AG10803 (cell line): ENCODE measurements around the gene CD300E.

Source experiments
- DNase-seq: peaks from one replicate; pipeline ENCODE4 v3.0.0; 2010; ENCODE audit warnings: low read depth
- H3K4me3 ChIP-seq: 2 replicates; pipeline ENCODE4 v1.5.1; 2011; ENCODE audit warnings: mild to moderate bottlenecking, low read length, control low read depth
- TF ChIP-seq, protein P1 (sequence below): conservative IDR thresholded peaks from 2 replicates; pipeline ENCODE4 v1.5.1; 2011; ENCODE audit warnings: mild to moderate bottlenecking, low read length, control low read depth, inconsistent platforms

The CD300E gene

DNA sequence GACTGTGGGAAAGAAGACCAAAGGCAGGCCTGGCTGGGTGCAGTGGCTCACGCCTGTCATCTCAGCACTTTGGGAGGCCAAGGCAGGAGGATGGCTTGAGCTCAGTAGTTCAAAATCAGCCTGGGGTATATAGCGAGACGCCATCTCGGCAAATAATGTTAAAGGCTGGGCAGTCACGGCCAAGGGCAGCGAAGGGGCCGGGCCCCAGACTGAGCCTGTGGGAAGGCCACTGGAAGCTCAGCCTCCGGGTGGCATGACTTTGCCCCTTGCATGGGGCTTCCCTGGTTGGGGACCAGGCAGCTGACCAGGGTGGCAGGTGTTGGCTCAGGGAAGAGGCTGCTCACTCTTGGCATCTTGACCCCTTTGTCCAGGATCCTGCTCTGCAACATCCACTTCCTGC is 17.5 kb downstream of the CD300E start:
- no peak for DNase-seq
- TF ChIP-seq, protein P1, sequence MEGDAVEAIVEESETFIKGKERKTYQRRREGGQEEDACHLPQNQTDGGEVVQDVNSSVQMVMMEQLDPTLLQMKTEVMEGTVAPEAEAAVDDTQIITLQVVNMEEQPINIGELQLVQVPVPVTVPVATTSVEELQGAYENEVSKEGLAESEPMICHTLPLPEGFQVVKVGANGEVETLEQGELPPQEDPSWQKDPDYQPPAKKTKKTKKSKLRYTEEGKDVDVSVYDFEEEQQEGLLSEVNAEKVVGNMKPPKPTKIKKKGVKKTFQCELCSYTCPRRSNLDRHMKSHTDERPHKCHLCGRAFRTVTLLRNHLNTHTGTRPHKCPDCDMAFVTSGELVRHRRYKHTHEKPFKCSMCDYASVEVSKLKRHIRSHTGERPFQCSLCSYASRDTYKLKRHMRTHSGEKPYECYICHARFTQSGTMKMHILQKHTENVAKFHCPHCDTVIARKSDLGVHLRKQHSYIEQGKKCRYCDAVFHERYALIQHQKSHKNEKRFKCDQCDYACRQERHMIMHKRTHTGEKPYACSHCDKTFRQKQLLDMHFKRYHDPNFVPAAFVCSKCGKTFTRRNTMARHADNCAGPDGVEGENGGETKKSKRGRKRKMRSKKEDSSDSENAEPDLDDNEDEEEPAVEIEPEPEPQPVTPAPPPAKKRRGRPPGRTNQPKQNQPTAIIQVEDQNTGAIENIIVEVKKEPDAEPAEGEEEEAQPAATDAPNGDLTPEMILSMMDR, result no peak
- H3K4me3 ChIP-seq, result no peak overlapping the region

DNA sequence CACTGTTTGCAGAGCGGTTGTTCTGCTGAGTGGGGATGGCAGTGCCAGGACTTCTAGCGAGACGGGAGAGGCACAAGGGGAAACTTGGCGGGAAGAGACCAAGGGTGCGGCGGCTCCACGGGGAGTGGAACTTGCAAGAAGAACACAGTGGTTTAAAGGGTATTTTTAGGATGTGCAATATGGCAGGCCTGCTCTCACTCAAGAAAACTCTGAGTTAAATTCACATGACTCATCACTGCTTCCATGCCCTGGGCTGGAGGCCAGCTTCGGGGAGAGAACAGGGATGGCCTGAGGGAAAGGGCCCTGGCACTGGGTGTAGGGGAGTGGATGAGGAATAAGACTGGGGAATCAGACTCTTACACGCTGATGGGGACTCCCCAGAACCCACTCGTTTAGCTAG is 18.2 kb downstream of the CD300E start:
- H3K4me3 ChIP-seq, result no peak overlapping the region
- TF ChIP-seq, protein P1, result no peak
- peak; percentile 75 for DNase-seq

DNA sequence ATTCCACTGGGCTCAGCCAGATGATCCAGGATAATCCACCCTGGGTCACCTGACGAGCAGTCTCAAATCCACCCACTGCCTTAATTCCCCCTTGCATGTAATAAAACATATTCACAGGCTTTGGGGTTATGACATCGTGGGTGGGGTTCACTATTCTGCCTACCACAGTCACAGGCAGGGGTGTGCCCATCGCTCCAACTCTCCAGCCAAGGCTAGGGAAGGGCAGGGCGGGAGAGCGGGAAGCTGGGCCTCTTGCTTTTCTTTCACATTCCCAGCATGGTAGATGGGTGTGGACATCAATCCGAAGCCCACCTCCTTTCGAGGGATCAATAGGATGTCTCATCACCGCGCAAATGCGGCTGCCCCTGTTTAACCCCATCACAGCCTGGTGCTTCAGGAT is 18.8 kb downstream of the CD300E start:
- TF ChIP-seq, protein P1, result no peak
- DNase-seq, result no peak
- H3K4me3 ChIP-seq, result no peak overlapping the region

DNA sequence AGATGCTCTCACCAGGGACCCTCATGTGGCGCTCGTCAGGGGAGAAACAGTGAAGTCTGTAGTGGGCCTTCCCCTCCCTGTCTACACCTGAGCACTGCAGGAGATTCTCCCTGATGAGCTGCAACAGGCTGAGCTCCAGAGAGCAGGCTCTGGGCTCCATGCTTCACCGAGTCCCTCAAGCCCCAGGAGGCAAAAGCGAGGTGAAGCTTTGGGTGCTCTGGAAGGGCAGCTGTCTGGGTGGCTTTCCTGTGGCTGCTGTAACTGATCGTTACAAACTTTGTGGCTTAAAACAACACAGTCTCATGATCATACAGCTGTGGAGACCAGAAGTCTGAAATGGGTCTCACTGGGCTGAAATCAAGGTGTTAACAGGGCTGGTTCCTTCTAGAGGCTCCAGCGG is 19.3 kb downstream of the CD300E start:
- DNase-seq, result no peak
- H3K4me3 ChIP-seq, result no peak overlapping the region
- TF ChIP-seq, protein P1, result no peak

DNA sequence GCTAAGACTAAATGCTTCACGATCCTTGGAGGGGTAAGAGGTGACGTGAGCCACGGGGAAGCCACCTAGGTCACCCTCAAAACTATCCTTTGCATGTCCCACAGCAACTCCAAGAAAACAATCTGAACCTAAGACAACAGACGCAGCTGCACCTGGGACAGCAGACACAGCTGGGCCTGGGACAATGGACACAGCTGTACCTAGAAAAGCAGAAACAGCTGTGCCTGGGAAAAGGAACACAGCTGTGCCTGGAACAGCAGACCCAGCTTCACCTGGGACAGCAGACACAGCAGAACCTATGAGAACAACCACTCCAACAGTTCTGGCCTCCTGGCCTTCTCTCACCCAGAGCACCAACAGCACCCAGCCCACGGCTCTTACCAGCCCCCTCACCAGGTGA is 19.8 kb downstream of the CD300E start:
- TF ChIP-seq, protein P1, result no peak
- H3K4me3 ChIP-seq, result no peak overlapping the region
- no peak for DNase-seq

DNA sequence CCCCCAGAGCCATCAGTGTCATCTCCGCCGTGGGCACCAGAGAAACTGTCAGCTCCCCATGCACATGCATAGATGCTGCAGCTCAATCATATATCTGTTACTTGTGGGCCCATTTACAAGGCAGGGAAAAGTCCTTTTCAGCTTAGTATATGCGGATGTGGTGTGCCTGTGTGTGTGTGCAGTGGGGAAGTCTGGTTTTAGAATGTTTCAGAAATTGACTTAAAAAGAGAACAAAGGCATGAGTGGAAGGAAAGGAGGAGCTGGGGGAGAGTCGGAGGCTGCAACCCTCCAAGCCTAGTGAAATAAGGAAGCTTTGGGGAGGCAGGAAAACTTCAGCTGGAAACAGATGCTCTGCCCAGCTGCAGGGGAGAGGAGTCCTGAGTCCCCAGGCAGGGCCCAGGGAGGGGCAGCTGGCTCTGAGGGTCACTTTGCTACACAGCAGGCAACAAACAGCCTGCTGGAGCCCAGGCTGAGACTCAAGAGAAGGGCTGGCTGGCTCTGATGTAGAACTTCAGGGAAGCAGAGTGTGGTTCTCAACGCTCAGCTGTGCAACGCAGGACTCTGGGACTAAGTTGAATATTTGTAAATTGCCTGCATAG is 20.4 kb downstream of the CD300E start:
- no peak overlapping the region for H3K4me3 ChIP-seq
- DNase-seq, result no peak
- TF ChIP-seq, protein P1, result no peak

DNA sequence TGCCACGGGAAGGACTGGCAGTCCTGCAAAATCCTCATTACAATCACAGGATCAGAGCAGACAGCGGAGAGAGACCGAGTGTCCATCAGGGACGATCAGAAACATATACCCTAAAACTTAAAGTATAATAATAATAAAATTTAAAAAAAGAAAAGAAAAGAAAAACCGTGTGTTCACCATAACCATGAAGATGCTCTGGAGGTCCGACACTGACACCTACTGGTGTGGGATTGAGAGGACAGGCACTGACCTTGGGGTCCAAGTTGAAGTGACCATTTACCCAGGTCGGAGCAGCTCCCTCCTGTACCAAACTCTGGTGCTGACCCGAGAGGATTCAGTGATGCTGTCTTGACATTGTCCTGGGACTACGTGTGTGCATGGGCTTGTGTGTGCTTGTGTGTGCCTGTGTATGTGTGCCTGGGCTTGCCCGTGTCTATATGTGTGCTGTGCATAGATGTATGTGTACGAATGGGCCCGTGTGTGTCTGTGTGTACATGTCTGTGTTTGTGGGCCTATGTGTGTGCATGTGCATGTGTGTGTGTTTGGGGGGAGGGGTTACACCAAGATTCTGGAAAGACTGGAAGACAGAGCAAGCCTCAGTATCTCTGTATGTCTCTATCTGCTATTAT is 21.5 kb downstream of the CD300E start:
- TF ChIP-seq, protein P1, result peak; percentile 75
- peak; percentile 34 for DNase-seq
- H3K4me3 ChIP-seq, result no peak overlapping the region
